Measurements from ENCODE around the gene COL25A1.

COL25A1 gene

GRCh38 chr4:109218288-109218687 lies 84.2 kb downstream of the COL25A1 start:
- DNase-seq, result no peak
- ChIA-PET CTCF (no interaction called here), POLR2A (no interaction called here)
- no peaks in the 10 kb centered on the region for H3K27me3 ChIP-seq (replicated peaks in 2 of 5; ENCODE audit: control insufficient read depth in 4 of 5, insufficient read depth in 5 of 5, low read length in 4 of 5)
- no peaks in the 10 kb centered on the region for H3K4me1 ChIP-seq (ENCODE audit: control extremely low read depth in 1 of 4, control insufficient read depth in 4 of 4, insufficient read depth in 4 of 4, low read length in 3 of 4)
- no peaks in the 10 kb centered on the region for H3K36me3 ChIP-seq (ENCODE audit: control insufficient read depth in 4 of 4, insufficient read depth in 4 of 4, low read length in 3 of 4)
- no peak overlapping the region for H3K27ac ChIP-seq (ENCODE audit: insufficient read depth in 1 of 2, low read depth in 1 of 2, low read length in 2 of 2, poor library complexity in 1 of 2, severe bottlenecking in 2 of 2)
- H3K4me3 ChIP-seq (ENCODE audit: control insufficient read depth in 1 of 7, extremely low read depth in 1 of 7, insufficient read depth in 4 of 7, low read depth in 2 of 7, low read length in 6 of 7), result no peak overlapping the region
- no peaks in the 10 kb centered on the region for H3K9me3 ChIP-seq (ENCODE audit: control extremely low read depth in 1 of 5, control insufficient read depth in 4 of 5, insufficient read depth in 2 of 5, low read depth in 1 of 5, low read length in 4 of 5)
- WGBS (ENCODE audit: insufficient coverage), result no CpG with 5 or more reads among the region's 1 CpG

DNA sequence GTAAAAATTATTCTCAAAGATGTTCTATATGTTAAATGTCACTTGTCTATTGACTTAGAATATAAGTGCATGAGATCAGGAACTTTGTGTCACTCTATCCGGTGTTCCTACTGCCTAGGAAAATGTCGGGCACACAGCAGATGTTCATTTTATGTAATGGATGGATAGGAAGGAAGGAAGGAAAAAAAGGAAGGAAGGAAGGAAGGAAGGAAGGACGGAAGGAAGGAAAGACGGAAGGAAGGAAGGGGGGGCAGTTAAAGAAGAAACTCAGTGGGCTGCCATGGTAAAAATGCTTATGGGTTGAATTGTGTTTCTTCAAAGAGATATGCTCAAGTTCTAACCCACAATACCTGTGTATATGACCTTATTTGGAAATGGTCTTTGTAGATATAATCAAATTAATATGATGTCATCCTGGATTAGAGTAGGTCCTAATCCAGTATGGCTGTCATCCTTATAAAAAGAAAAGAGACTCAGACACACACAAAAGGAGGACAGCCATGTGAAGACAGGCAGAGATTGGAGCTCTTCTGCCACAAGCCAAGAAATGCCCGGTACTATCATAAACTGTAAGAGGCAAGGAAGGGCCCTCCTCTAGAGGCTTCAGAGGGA lies 86.3 kb downstream of the COL25A1 start:
- H3K27ac ChIP-seq (ENCODE audit: insufficient read depth in 1 of 2, low read depth in 1 of 2, low read length in 2 of 2, poor library complexity in 1 of 2, severe bottlenecking in 2 of 2), result no peak overlapping the region
- no peak overlapping the region for H3K4me3 ChIP-seq (ENCODE audit: control insufficient read depth in 1 of 7, extremely low read depth in 1 of 7, insufficient read depth in 4 of 7, low read depth in 2 of 7, low read length in 6 of 7)
- no peaks in the 10 kb centered on the region for H3K9me3 ChIP-seq (ENCODE audit: control extremely low read depth in 1 of 5, control insufficient read depth in 4 of 5, insufficient read depth in 2 of 5, low read depth in 1 of 5, low read length in 4 of 5)
- POLR2A ChIA-PET, result no interaction called here
- 100% methylated on average over 5 of the region's 5 CpGs for WGBS (ENCODE audit: insufficient coverage)
- DNase-seq, result no peak
- H3K27me3 ChIP-seq (replicated peaks in 2 of 5; ENCODE audit: control insufficient read depth in 4 of 5, insufficient read depth in 5 of 5, low read length in 4 of 5), result no peaks in the 10 kb centered on the region
- CTCF ChIA-PET, result no interaction called here
- H3K4me1 ChIP-seq (ENCODE audit: control extremely low read depth in 1 of 4, control insufficient read depth in 4 of 4, insufficient read depth in 4 of 4, low read length in 3 of 4), result no peaks in the 10 kb centered on the region
- H3K36me3 ChIP-seq (ENCODE audit: control insufficient read depth in 4 of 4, insufficient read depth in 4 of 4, low read length in 3 of 4), result no peaks in the 10 kb centered on the region

DNA sequence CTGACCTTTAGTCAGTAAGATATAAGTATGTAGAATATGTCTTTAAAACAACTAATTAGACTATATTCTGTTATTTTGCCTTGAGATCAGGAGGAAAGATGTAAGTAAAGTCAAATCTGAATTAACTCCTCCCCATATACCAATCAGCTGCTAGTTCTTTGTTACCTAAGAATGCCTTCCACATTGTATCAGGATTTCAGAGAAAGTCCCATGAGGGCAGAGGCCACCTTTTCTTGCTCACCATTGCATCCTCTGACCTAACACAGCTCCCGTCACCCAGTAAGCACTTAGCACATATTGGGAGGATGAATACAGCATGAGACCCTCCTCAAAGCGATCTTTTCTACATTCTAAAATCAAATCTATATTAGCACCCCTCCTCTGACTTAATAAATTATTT lies 87.0 kb downstream of the COL25A1 start:
- Histone ChIP-seq H3K4me3 (ENCODE audit: control insufficient read depth in 1 of 7, extremely low read depth in 1 of 7, insufficient read depth in 4 of 7, low read depth in 2 of 7, low read length in 6 of 7) (no peak overlapping the region), H3K4me1 (ENCODE audit: control extremely low read depth in 1 of 4, control insufficient read depth in 4 of 4, insufficient read depth in 4 of 4, low read length in 3 of 4) (no peaks in the 10 kb centered on the region), H3K27ac (ENCODE audit: insufficient read depth in 1 of 2, low read depth in 1 of 2, low read length in 2 of 2, poor library complexity in 1 of 2, severe bottlenecking in 2 of 2) (no peak overlapping the region), H3K36me3 (ENCODE audit: control insufficient read depth in 4 of 4, insufficient read depth in 4 of 4, low read length in 3 of 4) (no peaks in the 10 kb centered on the region), H3K27me3 (replicated peaks in 2 of 5; ENCODE audit: control insufficient read depth in 4 of 5, insufficient read depth in 5 of 5, low read length in 4 of 5) (no peaks in the 10 kb centered on the region), H3K9me3 (ENCODE audit: control extremely low read depth in 1 of 5, control insufficient read depth in 4 of 5, insufficient read depth in 2 of 5, low read depth in 1 of 5, low read length in 4 of 5) (no peaks in the 10 kb centered on the region)
- DNase-seq, result no peak
- ChIA-PET POLR2A (no interaction called here), CTCF (no interaction called here)
- WGBS (ENCODE audit: insufficient coverage), result 100% methylated on average over 1 of the region's 2 CpGs

DNA sequence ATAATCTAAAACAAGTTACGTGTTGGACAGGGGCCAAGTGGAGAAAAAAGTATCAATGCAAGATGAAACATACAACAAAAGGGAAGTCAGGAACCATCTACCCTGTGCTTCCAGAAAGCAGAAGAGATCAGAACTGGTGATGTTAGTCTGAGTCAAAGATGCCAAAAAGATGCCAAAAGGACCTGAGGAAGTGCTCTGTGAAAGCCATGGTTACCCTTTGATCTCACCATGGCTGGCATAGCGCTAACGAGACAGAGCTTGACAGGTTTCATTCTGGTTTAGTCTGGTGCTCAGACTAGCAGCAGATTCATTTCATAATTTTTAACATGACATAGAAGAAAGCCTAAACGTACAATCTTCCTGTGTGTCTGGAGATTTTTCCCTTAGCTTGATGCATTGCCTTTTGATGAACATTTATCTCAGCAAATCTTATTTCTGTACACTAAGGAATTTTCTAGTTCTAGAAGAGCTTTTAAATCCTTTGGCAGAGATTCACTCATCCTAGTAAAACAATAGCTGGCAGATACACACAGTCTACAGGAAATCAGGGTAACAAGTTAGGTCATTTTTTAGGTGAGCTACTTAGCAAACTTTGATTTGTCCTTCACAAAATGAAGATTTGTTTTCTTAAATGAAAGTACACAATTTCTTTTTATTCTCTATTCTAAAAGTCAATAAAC lies 87.7 kb downstream of the COL25A1 start:
- 100% methylated on average over 1 of the region's 4 CpGs for WGBS (ENCODE audit: insufficient coverage)
- POLR2A ChIA-PET, result no interaction called here
- CTCF ChIA-PET, result no interaction called here

DNA sequence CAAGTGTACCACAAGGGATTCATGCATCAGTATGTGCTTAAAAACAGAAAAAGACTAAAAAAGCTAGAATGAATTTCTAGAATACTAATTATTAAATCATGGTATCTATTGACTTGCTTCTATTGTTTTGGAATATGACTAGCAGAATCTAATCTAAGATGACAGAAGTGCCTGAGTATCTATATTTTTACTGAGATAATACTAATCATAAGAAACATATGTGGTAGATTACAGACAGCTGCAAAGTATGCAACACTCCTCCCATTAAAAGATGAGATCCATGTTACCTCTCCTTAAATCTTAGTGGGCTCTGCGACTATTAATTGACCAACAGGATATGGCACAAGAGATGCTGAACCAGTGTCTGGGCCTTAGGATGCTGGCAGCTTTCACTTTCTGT lies 89.4 kb downstream of the COL25A1 start:
- H3K27ac ChIP-seq (ENCODE audit: insufficient read depth in 1 of 2, low read depth in 1 of 2, low read length in 2 of 2, poor library complexity in 1 of 2, severe bottlenecking in 2 of 2), result no peak overlapping the region
- H3K4me3 ChIP-seq (ENCODE audit: control insufficient read depth in 1 of 7, extremely low read depth in 1 of 7, insufficient read depth in 4 of 7, low read depth in 2 of 7, low read length in 6 of 7), result no peak overlapping the region
- POLR2A ChIA-PET, result no interaction called here
- CTCF ChIA-PET, result no interaction called here
- no peaks in the 10 kb centered on the region for H3K36me3 ChIP-seq (ENCODE audit: control insufficient read depth in 4 of 4, insufficient read depth in 4 of 4, low read length in 3 of 4)
- WGBS (ENCODE audit: insufficient coverage), result 100% methylated on average over 1 of the region's 1 CpG
- no peak for DNase-seq
- no peaks in the 10 kb centered on the region for H3K9me3 ChIP-seq (ENCODE audit: control extremely low read depth in 1 of 5, control insufficient read depth in 4 of 5, insufficient read depth in 2 of 5, low read depth in 1 of 5, low read length in 4 of 5)
- no peaks in the 10 kb centered on the region for H3K4me1 ChIP-seq (ENCODE audit: control extremely low read depth in 1 of 4, control insufficient read depth in 4 of 4, insufficient read depth in 4 of 4, low read length in 3 of 4)
- peaks cover 0 to 1% (median 0%) of the 10 kb centered on the region in 5 experiments for H3K27me3 ChIP-seq (replicated peaks in 2 of 5; ENCODE audit: control insufficient read depth in 4 of 5, insufficient read depth in 5 of 5, low read length in 4 of 5)

More for the DNA sequence above, 87.7 kb downstream of the COL25A1 start:
- H3K4me1 ChIP-seq (ENCODE audit: control extremely low read depth in 1 of 4, control insufficient read depth in 4 of 4, insufficient read depth in 4 of 4, low read length in 3 of 4), result no peaks in the 10 kb centered on the region
- H3K27ac ChIP-seq (ENCODE audit: insufficient read depth in 1 of 2, low read depth in 1 of 2, low read length in 2 of 2, poor library complexity in 1 of 2, severe bottlenecking in 2 of 2), result no peak overlapping the region
- H3K36me3 ChIP-seq (ENCODE audit: control insufficient read depth in 4 of 4, insufficient read depth in 4 of 4, low read length in 3 of 4), result no peaks in the 10 kb centered on the region
- peak in 2 of 3 donors; percentile 11 to 15 for DNase-seq
- H3K9me3 ChIP-seq (ENCODE audit: control extremely low read depth in 1 of 5, control insufficient read depth in 4 of 5, insufficient read depth in 2 of 5, low read depth in 1 of 5, low read length in 4 of 5), result no peaks in the 10 kb centered on the region
- no peak overlapping the region for H3K4me3 ChIP-seq (ENCODE audit: control insufficient read depth in 1 of 7, extremely low read depth in 1 of 7, insufficient read depth in 4 of 7, low read depth in 2 of 7, low read length in 6 of 7)
- no peaks in the 10 kb centered on the region for H3K27me3 ChIP-seq (replicated peaks in 2 of 5; ENCODE audit: control insufficient read depth in 4 of 5, insufficient read depth in 5 of 5, low read length in 4 of 5)

DNA sequence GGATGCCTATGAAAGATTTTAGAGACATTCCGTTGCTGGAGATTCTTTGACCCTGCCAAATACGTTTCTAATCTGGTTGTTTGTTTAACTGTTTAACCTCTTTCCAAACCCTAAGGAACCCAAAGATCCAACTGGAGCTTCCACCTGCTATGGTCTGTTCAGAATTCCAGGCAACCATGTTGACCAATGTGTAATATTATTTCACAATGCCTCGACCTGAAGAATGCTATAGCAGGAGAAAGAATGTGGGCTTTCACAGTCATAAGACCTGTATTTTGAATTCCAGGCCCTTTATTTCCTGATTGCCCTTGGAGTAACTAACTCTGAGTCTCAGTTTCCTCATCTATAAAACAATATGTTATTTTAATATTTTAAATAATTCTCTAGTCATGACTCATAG lies 90.8 kb downstream of the COL25A1 start:
- Histone ChIP-seq H3K9me3 (ENCODE audit: control extremely low read depth in 1 of 5, control insufficient read depth in 4 of 5, insufficient read depth in 2 of 5, low read depth in 1 of 5, low read length in 4 of 5) (no peaks in the 10 kb centered on the region), H3K36me3 (ENCODE audit: control insufficient read depth in 4 of 4, insufficient read depth in 4 of 4, low read length in 3 of 4) (no peaks in the 10 kb centered on the region), H3K27ac (ENCODE audit: insufficient read depth in 1 of 2, low read depth in 1 of 2, low read length in 2 of 2, poor library complexity in 1 of 2, severe bottlenecking in 2 of 2) (no peak overlapping the region), H3K27me3 (replicated peaks in 2 of 5; ENCODE audit: control insufficient read depth in 4 of 5, insufficient read depth in 5 of 5, low read length in 4 of 5) (peaks cover 0 to 1% (median 0%) of the 10 kb centered on the region in 5 experiments), H3K4me1 (ENCODE audit: control extremely low read depth in 1 of 4, control insufficient read depth in 4 of 4, insufficient read depth in 4 of 4, low read length in 3 of 4) (no peaks in the 10 kb centered on the region), H3K4me3 (ENCODE audit: control insufficient read depth in 1 of 7, extremely low read depth in 1 of 7, insufficient read depth in 4 of 7, low read depth in 2 of 7, low read length in 6 of 7) (no peak overlapping the region)
- no peak for DNase-seq
- ChIA-PET CTCF (no interaction called here), POLR2A (no interaction called here)
- 65% methylated on average over 3 of the region's 3 CpGs for WGBS (ENCODE audit: insufficient coverage)

DNA sequence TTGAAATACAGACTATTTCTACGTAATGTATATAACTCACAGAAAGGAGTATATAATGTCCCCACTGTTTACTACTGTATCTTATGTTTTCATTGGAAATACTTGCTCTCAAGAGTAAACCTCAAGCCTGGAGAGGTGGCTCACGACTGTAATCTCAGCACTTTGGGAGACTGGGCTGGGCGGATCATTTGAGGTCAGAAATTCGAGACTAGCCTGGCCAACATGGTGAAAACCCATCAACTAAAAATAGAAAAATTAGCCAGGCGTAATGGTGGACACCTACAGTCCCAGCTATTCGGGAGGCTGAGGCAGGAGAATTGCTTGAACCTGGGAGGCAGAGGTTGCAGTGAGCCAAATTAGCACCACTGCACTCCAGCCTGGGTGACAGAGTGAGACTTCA lies 92.8 kb downstream of the COL25A1 start:
- no peak for DNase-seq
- CTCF ChIA-PET, result no interaction called here
- Histone ChIP-seq H3K4me3 (ENCODE audit: control insufficient read depth in 1 of 7, extremely low read depth in 1 of 7, insufficient read depth in 4 of 7, low read depth in 2 of 7, low read length in 6 of 7) (no peak overlapping the region), H3K4me1 (ENCODE audit: control extremely low read depth in 1 of 4, control insufficient read depth in 4 of 4, insufficient read depth in 4 of 4, low read length in 3 of 4) (no peaks in the 10 kb centered on the region), H3K27me3 (replicated peaks in 2 of 5; ENCODE audit: control insufficient read depth in 4 of 5, insufficient read depth in 5 of 5, low read length in 4 of 5) (peaks cover 0 to 1% (median 0%) of the 10 kb centered on the region in 5 experiments), H3K27ac (ENCODE audit: insufficient read depth in 1 of 2, low read depth in 1 of 2, low read length in 2 of 2, poor library complexity in 1 of 2, severe bottlenecking in 2 of 2) (no peak overlapping the region), H3K9me3 (ENCODE audit: control extremely low read depth in 1 of 5, control insufficient read depth in 4 of 5, insufficient read depth in 2 of 5, low read depth in 1 of 5, low read length in 4 of 5) (no peaks in the 10 kb centered on the region), H3K36me3 (ENCODE audit: control insufficient read depth in 4 of 4, insufficient read depth in 4 of 4, low read length in 3 of 4) (no peaks in the 10 kb centered on the region)
- 95% methylated on average over 4 of the region's 6 CpGs for WGBS (ENCODE audit: insufficient coverage)
- POLR2A ChIA-PET, result no interaction called here

Data from common myeloid progenitor, CD34-positive (primary cell).